NB4 (cell line): ENCODE measurements around the gene NR3C1.

Source experiments
- DNase-seq: peaks from one replicate; pipeline ENCODE4 v3.0.0; 2010; ENCODE audit warnings: low read depth
- H3K4me3 ChIP-seq: one replicate; pipeline ENCODE4 v1.5.1; 2011; ENCODE audit warnings: mild to moderate bottlenecking, low read depth, low read length, moderate library complexity
- CTCF ChIP-seq: IDR thresholded peaks from one replicate; pipeline ENCODE4 v1.5.1; 2012; ENCODE audit warnings: low read depth, low read length
- MAX ChIP-seq: IDR thresholded peaks from 2 replicates; pipeline ENCODE4 v1.6.1; 2011; ENCODE audit warnings: low read depth, low read length
- MYC ChIP-seq: IDR thresholded peaks from 2 replicates; pipeline ENCODE4 v1.6.1; 2011; ENCODE audit warnings: low read depth, low read length
- POLR2A ChIP-seq: IDR thresholded peaks from 2 replicates; pipeline ENCODE4 v1.6.1; 2011; ENCODE audit warnings: mild to moderate bottlenecking; ENCODE audit not compliant: insufficient read length; ENCODE audit errors: extremely low read depth

The NR3C1 gene

GRCh38 chr5:143234162-143234842 is 169.2 kb downstream of the NR3C1 start:
- no peak overlapping the region for H3K4me3 ChIP-seq
- no peak for DNase-seq
- TF ChIP-seq MYC (no peak), MAX (no peak), POLR2A (no peak), CTCF (no peak)

GRCh38 chr5:143233031-143233430 is 170.5 kb downstream of the NR3C1 start:
- TF ChIP-seq MYC (no peak), CTCF (no peak), MAX (no peak), POLR2A (no peak)
- peak; percentile 22 for DNase-seq
- H3K4me3 ChIP-seq = no peak overlapping the region

GRCh38 chr5:143231973-143232812 is 171.3 kb downstream of the NR3C1 start:
- DNase-seq = no peak

GRCh38 chr5:143231416-143231815 is 172.1 kb downstream of the NR3C1 start:
- no peak for DNase-seq
- no peak for TF ChIP-seq POLR2A
- TF ChIP-seq MAX = no peak
- TF ChIP-seq MYC = no peak
- TF ChIP-seq CTCF = no peak
- H3K4me3 ChIP-seq = no peak overlapping the region

More at GRCh38 chr5:143231973-143232812, 171.3 kb downstream of the NR3C1 start:
- no peak overlapping the region for H3K4me3 ChIP-seq
- no peak for TF ChIP-seq POLR2A

GRCh38 chr5:143230676-143230996 is 172.8 kb downstream of the NR3C1 start:
- DNase-seq = no peak
- H3K4me3 ChIP-seq = no peak overlapping the region
- TF ChIP-seq CTCF (no peak), MYC (no peak), POLR2A (no peak), MAX (no peak)

GRCh38 chr5:143229896-143230675 is 173.4 kb downstream of the NR3C1 start:
- peak; percentile 27 for DNase-seq
- no peak overlapping the region for H3K4me3 ChIP-seq
- TF ChIP-seq MYC = no peak
- TF ChIP-seq CTCF = no peak
- no peak for TF ChIP-seq MAX
- no peak for TF ChIP-seq POLR2A
